Measurements from ENCODE around the gene NUP153. TPM values are rescaled to one million over a fixed set of nuclear protein-coding genes. Genes with fewer than 3 reads are reported as not detected.

NUP153 gene
- polyA plus RNA-seq, 1 donor from 2014 or later = 20.6 TPM

- H4K20me1 ChIP-seq (ENCODE audit: insufficient read depth) = no peaks in the 10 kb centered on the region
- H3K9me3 ChIP-seq (ENCODE audit: low read length) = no peaks in the 10 kb centered on the region
- no peaks in the 10 kb centered on the region for H3F3A ChIP-seq (ENCODE audit: insufficient read depth, low read length, poor library complexity, severe bottlenecking)
- H2AFZ ChIP-seq (ENCODE audit: low read depth, low read length) = no peak overlapping the region
- TF ChIP-seq REST (IDR thresholded peaks at IDR 0.05; ENCODE audit: borderline replicate concordance) = no peak
- no peak for TF ChIP-seq EP300 (conservative IDR thresholded peaks at IDR 0.05; ENCODE audit: poor library complexity, severe bottlenecking)
- no peak for TF ChIP-seq MXI1 (conservative IDR thresholded peaks at IDR 0.05; ENCODE audit: poor library complexity, severe bottlenecking)
- no peak for TF ChIP-seq POLR2AphosphoS5 (IDR thresholded peaks at IDR 0.05)
- no peak for TF ChIP-seq RAD21 (conservative IDR thresholded peaks at IDR 0.05)
- TF ChIP-seq TAF1 (IDR thresholded peaks at IDR 0.05; ENCODE audit: low read depth) = no peak
- TF ChIP-seq CTCF (IDR thresholded peaks at IDR 0.05; ENCODE audit: poor library complexity, severe bottlenecking) = no peak
- TF ChIP-seq EZH2 (IDR thresholded peaks at IDR 0.05; ENCODE audit: borderline replicate concordance, insufficient read depth, low read length, poor library complexity, severe bottlenecking) = no peak
- TF ChIP-seq SMC3 (conservative IDR thresholded peaks at IDR 0.05; ENCODE audit: poor library complexity) = no peak
- no peak overlapping the region for H3K4me2 ChIP-seq (ENCODE audit: low read length)
- H3K4me3 ChIP-seq (ENCODE audit: low read length) = no peak overlapping the region
- no peaks in the 10 kb centered on the region for H3K9me2 ChIP-seq (ENCODE audit: insufficient read depth, low read length)
- H3K9ac ChIP-seq (ENCODE audit: low read length) = no peak overlapping the region
- H3K27me3 ChIP-seq (ENCODE audit: insufficient read depth, low read depth, low read length) = no peaks in the 10 kb centered on the region
- no peaks in the 10 kb centered on the region for H3K36me3 ChIP-seq (ENCODE audit: insufficient read depth, low read length)
- no peaks in the 10 kb centered on the region for H3K79me2 ChIP-seq (replicated peaks; ENCODE audit: insufficient read depth, low read length)
- no peak overlapping the region for H3K27ac ChIP-seq (ENCODE audit: low read length)
These were observed 17.6 kb upstream of the NUP153 start for GRCh38 chr6:17724341-17724740.

- no peak overlapping the region for H2AFZ ChIP-seq (ENCODE audit: low read depth, low read length)
These were observed 14.9 kb upstream of the NUP153 start for GRCh38 chr6:17721671-17722070.

More at GRCh38 chr6:17721671-17722070, 14.9 kb upstream of the NUP153 start:
- no peaks in the 10 kb centered on the region for H3K79me2 ChIP-seq (replicated peaks; ENCODE audit: insufficient read depth, low read length)
- no peaks in the 10 kb centered on the region for H3K27me3 ChIP-seq (ENCODE audit: insufficient read depth, low read depth, low read length)
- no peak overlapping the region for H3K4me2 ChIP-seq (ENCODE audit: low read length)
- no peaks in the 10 kb centered on the region for H3K36me3 ChIP-seq (ENCODE audit: insufficient read depth, low read length)
- no peaks in the 10 kb centered on the region for H4K20me1 ChIP-seq (ENCODE audit: insufficient read depth)
- H3F3A ChIP-seq (ENCODE audit: insufficient read depth, low read length, poor library complexity, severe bottlenecking) = no peaks in the 10 kb centered on the region
- TF ChIP-seq REST (IDR thresholded peaks at IDR 0.05; ENCODE audit: borderline replicate concordance) = no peak
- TF ChIP-seq TAF1 (IDR thresholded peaks at IDR 0.05; ENCODE audit: low read depth) = no peak
- TF ChIP-seq MXI1 (conservative IDR thresholded peaks at IDR 0.05; ENCODE audit: poor library complexity, severe bottlenecking) = no peak
- TF ChIP-seq EZH2 (IDR thresholded peaks at IDR 0.05; ENCODE audit: borderline replicate concordance, insufficient read depth, low read length, poor library complexity, severe bottlenecking) = no peak
- TF ChIP-seq CTCF (IDR thresholded peaks at IDR 0.05; ENCODE audit: poor library complexity, severe bottlenecking) = no peak
- TF ChIP-seq EP300 (conservative IDR thresholded peaks at IDR 0.05; ENCODE audit: poor library complexity, severe bottlenecking) = no peak
- TF ChIP-seq SMC3 (conservative IDR thresholded peaks at IDR 0.05; ENCODE audit: poor library complexity) = no peak
- no peak for TF ChIP-seq RAD21 (conservative IDR thresholded peaks at IDR 0.05)
- no peak for TF ChIP-seq POLR2AphosphoS5 (IDR thresholded peaks at IDR 0.05)
- no peaks in the 10 kb centered on the region for H3K9me2 ChIP-seq (ENCODE audit: insufficient read depth, low read length)
- H3K9ac ChIP-seq (ENCODE audit: low read length) = no peak overlapping the region
- no peaks in the 10 kb centered on the region for H3K9me3 ChIP-seq (ENCODE audit: low read length)
- H3K4me3 ChIP-seq (ENCODE audit: low read length) = no peak overlapping the region
- H3K27ac ChIP-seq (ENCODE audit: low read length) = no peak overlapping the region

Measured in neural cell (in vitro differentiated cells).